Measurements from ENCODE around the gene SAPCD2.

The SAPCD2 gene

GRCh38 chr9:137048655-137049543, 21.5 kb downstream of the SAPCD2 start:
- Histone ChIP-seq H3K4me2 (ENCODE audit: low read length) (no peak overlapping the region), H3F3A (ENCODE audit: control insufficient read depth, insufficient read depth) (no peaks in the 10 kb centered on the region), H3K4me3 (ENCODE audit: low read length) (no peak overlapping the region), H3K27me3 (ENCODE audit: control insufficient read depth, low read length) (peaks cover 58% of the 10 kb centered on the region), H3K4me1 (ENCODE audit: control insufficient read depth, low read length) (peaks cover 9% of the 10 kb centered on the region), H3K36me3 (ENCODE audit: control insufficient read depth, low read length) (no peaks in the 10 kb centered on the region), H3K9me3 (ENCODE audit: control insufficient read depth, insufficient read depth, low read length) (no peaks in the 10 kb centered on the region), H3K9me2 (replicated peaks; ENCODE audit: control insufficient read depth, low read length) (no peaks in the 10 kb centered on the region), H3K27ac (ENCODE audit: low read depth, low read length) (no peak overlapping the region), H4K20me1 (ENCODE audit: control insufficient read depth, insufficient read depth, low read depth, low read length) (peaks cover 8% of the 10 kb centered on the region), H3K79me2 (ENCODE audit: control insufficient read depth, low read length) (no peaks in the 10 kb centered on the region)
- no peak for TF ChIP-seq EZH2phosphoT487 (IDR thresholded peaks at IDR 0.05; ENCODE audit: borderline replicate concordance, low read length)
- TF ChIP-seq CTCF (IDR thresholded peaks at IDR 0.05; ENCODE audit: low read depth, low read length, poor library complexity, severe bottlenecking): no peak

- Histone ChIP-seq H3K36me3 (ENCODE audit: control insufficient read depth, low read length) (no peaks in the 10 kb centered on the region), H3K79me2 (ENCODE audit: control insufficient read depth, low read length) (no peaks in the 10 kb centered on the region), H3K4me3 (ENCODE audit: low read length) (peak within 1 kb of the TSS; percentile 50), H3K27me3 (ENCODE audit: control insufficient read depth, low read length) (peaks cover 50% of the 10 kb centered on the region), H4K20me1 (ENCODE audit: control insufficient read depth, insufficient read depth, low read depth, low read length) (peaks cover 8% of the 10 kb centered on the region), H3K27ac (ENCODE audit: low read depth, low read length) (no peak within 1 kb of the TSS), H3K9me2 (replicated peaks; ENCODE audit: control insufficient read depth, low read length) (no peaks in the 10 kb centered on the region), H3K4me1 (ENCODE audit: control insufficient read depth, low read length) (peaks cover 6% of the 10 kb centered on the region), H3K4me2 (ENCODE audit: low read length) (peak within 1 kb of the TSS; percentile 60), H3F3A (ENCODE audit: control insufficient read depth, insufficient read depth) (no peaks in the 10 kb centered on the region), H3K9me3 (ENCODE audit: control insufficient read depth, insufficient read depth, low read length) (no peaks in the 10 kb centered on the region)
- TF ChIP-seq CTCF (IDR thresholded peaks at IDR 0.05; ENCODE audit: low read depth, low read length, poor library complexity, severe bottlenecking) (peak; percentile 90), EZH2phosphoT487 (IDR thresholded peaks at IDR 0.05; ENCODE audit: borderline replicate concordance, low read length) (peak; percentile 95; the same call in 1 of the 2 replicates)
Measured at GRCh38 chr9:137046088-137046787, 24.1 kb downstream of the SAPCD2 start, which contains the start of gene NPDC1. TSS of gene NPDC1 (minus strand) at chr9:137046177. CDS start at chr9:137045989, 188 bp downstream.

- H3K27ac ChIP-seq (ENCODE audit: low read depth, low read length): no peak overlapping the region
- no peaks in the 10 kb centered on the region for H3F3A ChIP-seq (ENCODE audit: control insufficient read depth, insufficient read depth)
- peak overlapping the region; percentile 50 for H3K4me3 ChIP-seq (ENCODE audit: low read length)
- H3K36me3 ChIP-seq (ENCODE audit: control insufficient read depth, low read length): no peaks in the 10 kb centered on the region
- H3K9me2 ChIP-seq (replicated peaks; ENCODE audit: control insufficient read depth, low read length): no peaks in the 10 kb centered on the region
- H3K27me3 ChIP-seq (ENCODE audit: control insufficient read depth, low read length): peaks cover 48% of the 10 kb centered on the region
- H3K4me1 ChIP-seq (ENCODE audit: control insufficient read depth, low read length): peaks cover 6% of the 10 kb centered on the region
- H3K9me3 ChIP-seq (ENCODE audit: control insufficient read depth, insufficient read depth, low read length): no peaks in the 10 kb centered on the region
- H3K79me2 ChIP-seq (ENCODE audit: control insufficient read depth, low read length): no peaks in the 10 kb centered on the region
- H4K20me1 ChIP-seq (ENCODE audit: control insufficient read depth, insufficient read depth, low read depth, low read length): peaks cover 8% of the 10 kb centered on the region
- H3K4me2 ChIP-seq (ENCODE audit: low read length): peak overlapping the region; percentile 60
- peak; percentile 85; the same call in 1 of the 2 replicates for TF ChIP-seq EZH2phosphoT487 (IDR thresholded peaks at IDR 0.05; ENCODE audit: borderline replicate concordance, low read length)
- no peak for TF ChIP-seq CTCF (IDR thresholded peaks at IDR 0.05; ENCODE audit: low read depth, low read length, poor library complexity, severe bottlenecking)
Measured at GRCh38 chr9:137045294-137046087, 24.9 kb downstream of the SAPCD2 start.
